CMK (cell line): ENCODE data around the gene CNPY3.
"Not testable (repeated sequence)": the region's sequence is repeated elsewhere in the genome, so short reads cannot be mapped to it uniquely, and the experiment has no call there.

Experiments used
- DNase-seq: peaks from one replicate; pipeline ENCODE4 v3.0.0-alpha.2; 2010; ENCODE audit warnings: low read depth

Gene CNPY3

GRCh38 chr6:42928986-42929820 is at the start of gene CNPY3:
TSS of gene CNPY3 (plus strand) at chr6:42929480. CDS start at chr6:42929571, 91 bp downstream.
- peak; percentile 96 for DNase-seq

DNA sequence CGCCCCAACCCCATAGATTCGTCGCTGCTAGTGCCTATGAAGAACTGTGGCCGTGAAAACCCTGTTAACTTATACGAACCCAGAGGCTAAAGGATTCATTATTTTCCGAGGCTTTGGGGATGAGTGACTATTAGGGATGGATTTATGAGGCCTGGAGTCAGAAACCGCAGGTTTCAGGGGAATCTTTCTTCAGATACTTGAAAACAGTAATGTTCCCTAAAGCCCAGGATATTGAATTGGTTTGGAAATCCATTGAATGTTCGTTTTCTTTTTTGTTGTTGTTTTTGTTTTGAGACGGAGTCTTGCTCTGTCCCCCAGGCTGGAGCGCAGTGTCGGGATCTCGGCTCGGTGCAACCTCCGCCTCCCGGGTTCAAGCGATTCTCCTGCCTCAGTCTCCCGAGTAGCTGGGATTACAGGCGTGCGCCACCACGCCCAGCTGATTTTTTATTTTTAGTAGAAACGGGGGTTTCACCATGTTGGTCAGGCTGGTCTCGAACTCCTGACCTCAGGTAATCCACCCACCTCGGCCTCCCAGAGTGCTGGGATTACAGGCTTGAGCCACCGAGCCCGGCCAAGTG is 49.0 kb upstream of the CNPY3 start:
- DNase-seq = not testable (repeated sequence)

DNA sequence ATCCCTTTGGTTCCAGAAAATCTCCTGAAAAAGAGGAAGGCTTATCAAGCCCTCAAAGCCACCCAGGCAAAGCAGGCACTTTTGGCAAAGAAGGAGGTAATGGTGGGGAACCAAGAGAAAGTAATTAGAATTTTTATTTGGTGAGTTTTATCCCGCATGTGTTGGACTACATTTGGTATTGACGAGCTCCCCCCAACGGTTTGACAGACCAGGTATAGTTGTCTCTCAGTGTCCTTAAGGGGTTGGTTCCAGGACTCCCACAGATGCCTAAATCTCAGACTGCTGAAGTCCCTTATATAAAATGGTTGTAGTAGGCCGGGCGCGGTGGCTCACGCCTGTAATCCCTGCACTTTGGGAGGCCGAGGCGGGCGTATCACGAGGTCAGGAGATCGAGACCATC is 48.4 kb upstream of the CNPY3 start:
- DNase-seq = not testable (repeated sequence)

GRCh38 chr6:42885702-42886101 is 43.6 kb upstream of the CNPY3 start:
- DNase-seq = no peak

GRCh38 chr6:42888201-42888600 is 41.1 kb upstream of the CNPY3 start:
- DNase-seq = not testable (repeated sequence)

- no peak for DNase-seq
Observed at GRCh38 chr6:42889815-42890214, 39.5 kb upstream of the CNPY3 start.

- peak; percentile 86 for DNase-seq
Observed at GRCh38 chr6:42890311-42891198, 38.7 kb upstream of the CNPY3 start.

DNA sequence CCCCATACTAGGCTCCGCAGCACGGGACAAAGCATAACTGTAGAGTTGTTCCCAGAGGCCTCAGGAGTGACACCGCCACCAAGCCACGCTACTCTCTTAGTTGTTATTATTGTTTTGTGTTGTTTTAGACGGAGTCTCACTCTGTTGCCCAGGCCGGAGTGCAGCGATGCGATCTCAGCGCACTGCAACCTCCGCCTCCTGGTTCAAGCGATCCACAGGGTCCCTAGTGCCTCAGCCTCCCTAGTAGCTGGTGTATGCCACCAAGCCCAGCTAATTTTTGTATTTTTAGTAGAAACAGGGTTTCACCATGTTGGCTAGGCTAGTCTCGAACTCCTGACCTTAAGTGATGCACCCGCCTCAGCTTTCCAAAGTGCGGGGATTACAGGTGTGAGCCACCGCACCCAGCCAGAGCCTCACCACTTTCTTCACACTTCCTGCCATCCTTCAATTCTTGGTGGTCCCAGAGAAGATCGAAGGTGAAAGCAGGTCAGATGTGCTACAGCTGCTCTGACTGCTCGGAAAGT is 38.0 kb upstream of the CNPY3 start:
- no peak for DNase-seq

DNA sequence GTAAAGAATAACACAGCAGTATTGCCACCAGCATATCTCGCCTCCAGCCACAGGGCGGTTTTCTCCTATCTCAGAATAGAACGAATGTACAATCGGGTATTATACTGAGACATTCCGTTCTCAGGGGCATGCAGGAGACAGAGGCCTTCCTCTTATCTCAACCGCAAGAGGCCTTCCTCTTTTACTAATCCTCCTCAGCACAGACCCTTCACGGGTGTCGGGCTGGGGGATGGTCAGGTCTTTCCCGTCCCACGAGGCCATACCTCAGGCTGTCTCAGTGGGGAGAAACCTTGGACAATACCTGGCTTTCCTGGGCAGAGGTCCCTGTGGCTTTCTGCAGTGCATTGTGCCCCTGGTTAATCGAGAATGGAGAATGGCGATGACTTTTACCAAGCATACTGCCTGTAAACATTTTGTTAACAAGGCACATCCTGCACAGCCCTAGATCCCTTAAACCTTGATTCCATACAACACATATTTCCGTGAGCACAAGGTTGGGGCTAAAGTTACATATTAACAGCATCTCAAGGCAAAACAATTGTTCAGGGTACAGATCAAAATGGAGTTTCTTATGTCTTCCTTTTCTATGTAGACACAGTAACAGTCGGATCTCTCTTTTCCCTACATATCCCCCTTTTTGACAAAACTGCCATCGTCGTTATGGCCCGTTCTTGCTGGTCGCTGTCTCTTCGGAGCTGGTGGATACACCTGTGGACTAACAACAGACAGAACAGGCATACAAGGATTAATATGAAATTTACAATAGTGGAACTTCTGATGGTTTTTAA is 35.0 kb upstream of the CNPY3 start:
- not testable (repeated sequence) for DNase-seq

- DNase-seq = no peak
Observed at GRCh38 chr6:42896178-42896719, 33.0 kb upstream of the CNPY3 start.

- peak; percentile 43 for DNase-seq
Observed at GRCh38 chr6:42898891-42899361, 30.4 kb upstream of the CNPY3 start.

GRCh38 chr6:42899871-42900270 is 29.4 kb upstream of the CNPY3 start:
- no peak for DNase-seq

DNA sequence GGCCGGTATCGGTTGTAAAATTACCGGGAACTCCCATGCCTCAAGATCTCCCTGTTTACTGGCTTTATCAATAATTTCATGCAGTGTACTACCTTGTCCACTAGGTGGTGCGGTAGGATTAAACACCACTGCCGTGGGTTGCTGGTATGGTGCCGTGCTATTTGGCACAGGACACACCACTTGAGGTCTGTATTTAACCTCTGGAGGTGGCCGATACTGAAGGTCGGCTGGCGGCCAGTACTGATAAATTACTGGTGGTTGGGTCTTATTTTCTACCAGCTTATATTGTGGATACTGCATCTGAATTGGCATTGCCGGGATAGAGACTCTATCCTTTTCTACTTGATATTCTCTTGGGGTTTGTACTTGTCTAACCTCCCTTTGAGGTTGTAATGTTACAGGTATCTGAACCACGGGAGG is 27.7 kb upstream of the CNPY3 start:
- DNase-seq = peak; percentile 68

DNA sequence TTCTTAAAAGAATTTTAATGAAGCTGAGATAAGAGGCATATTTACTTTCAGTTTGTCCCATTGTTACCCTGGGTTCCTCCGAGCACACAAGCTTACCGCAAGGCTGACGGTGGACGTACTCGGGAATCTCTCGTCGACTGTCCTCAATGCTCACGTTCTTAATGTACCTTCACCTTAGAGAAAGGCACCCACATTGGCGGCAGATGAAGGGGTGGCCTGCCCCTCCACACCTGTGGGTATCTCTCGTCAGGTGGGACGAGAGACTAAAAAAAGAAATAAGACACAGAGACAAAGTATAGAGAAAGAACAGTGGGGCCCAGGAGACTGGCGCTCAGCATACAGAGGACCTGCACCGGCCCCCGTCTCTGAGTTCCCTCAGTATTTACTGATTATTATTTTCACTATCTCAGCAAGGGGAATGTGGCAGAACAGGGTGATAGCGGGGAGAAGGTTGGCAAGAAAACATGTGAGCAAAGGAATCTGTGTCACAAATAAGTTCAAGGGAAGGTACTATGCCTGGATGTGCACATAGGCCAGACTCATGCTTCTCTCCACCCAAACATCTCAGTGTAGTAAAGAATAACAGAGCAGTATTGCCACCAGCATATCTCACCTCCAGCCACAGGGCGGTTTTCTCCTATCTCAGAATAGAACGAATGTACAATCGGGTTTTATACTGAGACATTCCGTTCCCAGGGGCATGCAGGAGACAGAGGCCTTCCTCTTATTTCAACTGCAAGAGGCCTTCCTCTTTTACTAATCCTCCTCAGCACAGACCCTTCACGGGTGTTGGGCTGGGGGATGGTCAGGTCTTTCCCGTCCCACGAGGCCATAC is 26.6 kb upstream of the CNPY3 start:
- DNase-seq = not testable (repeated sequence)

- DNase-seq = no peak
Observed at GRCh38 chr6:42904467-42904866, 24.8 kb upstream of the CNPY3 start.

DNA sequence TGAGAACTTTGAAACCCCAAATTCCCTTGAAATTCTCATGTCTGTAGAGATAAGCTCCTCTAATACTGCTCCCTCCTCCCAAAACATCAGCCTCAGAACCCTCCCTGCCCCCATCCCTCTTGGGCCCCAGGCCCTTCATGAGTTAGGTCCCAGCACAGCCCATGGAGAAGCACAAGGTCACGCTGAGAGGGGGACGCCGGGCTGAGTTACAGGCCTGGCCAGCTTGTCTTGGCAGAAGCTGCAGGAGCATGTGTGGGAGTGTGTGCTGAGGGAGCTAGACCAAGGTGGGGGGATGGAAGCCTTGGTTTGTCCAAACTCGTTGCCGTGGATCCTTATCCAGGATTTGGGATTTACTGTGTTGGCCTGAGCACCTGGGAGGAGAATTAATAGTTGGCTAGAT is 21.9 kb upstream of the CNPY3 start:
- DNase-seq = no peak

GRCh38 chr6:42909835-42910234 is 19.4 kb upstream of the CNPY3 start:
- no peak for DNase-seq

DNA sequence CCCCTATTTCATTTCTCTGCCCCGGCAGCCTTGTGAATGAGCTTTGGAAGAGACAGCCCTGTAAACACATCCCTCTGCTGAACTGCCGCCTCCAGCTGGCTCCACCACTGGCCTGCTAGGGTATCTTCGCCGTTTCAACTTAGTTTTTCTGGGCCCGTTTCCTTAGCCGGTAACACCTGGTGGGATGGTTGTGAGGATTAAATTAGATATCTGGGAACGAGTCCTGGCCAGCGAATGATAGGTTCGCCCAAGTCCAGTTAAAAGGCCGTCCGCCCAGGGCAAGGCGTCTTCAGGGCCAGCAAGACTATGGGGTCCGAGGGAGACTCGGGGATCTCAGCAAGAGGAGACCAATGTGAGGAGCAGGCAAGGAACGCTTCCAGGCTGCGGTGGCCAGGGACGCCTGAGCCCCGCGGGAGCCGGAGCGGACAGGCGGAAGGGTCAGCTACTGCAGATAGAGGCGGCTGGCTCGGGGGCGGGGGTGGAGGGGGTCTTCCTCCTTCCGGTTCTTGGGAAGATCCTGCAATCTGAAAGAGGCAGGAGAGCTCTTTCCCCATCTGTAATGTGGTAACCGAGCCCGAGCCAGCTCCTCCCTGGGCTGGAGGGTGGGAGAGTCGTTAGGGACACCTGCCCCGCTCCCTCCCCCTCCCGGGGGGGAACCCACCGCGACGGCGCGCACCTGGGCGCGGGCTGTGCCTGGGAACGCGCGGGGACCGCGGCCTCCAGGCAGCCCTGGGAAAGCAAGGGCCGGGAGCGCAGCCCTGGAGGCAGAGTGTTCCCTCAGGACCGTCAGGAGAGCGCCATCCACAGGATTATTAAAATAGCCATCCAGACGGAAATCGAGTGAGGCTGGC is 17.9 kb upstream of the CNPY3 start:
- DNase-seq = no peak

DNA sequence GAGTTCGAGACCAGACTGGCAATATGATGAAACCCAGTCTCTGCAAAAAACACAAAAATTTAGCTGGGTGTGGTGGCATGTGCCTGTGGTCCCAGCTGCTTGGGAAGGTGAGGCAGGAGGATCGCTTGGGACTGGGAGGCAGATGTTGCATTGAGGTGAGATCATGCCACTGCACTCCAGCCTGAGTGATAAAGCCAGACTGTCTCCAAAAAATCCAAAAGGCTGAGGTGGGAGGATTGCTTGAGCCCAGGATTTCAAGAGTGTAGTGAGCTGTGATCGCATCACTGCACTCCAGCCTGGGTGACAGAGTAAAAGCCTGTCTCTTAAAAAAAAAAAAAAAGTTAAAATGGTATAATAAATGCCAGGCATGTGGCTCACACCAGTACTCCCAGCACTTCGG is 14.7 kb upstream of the CNPY3 start:
- no peak for DNase-seq
